Erythroblast (primary cell): ENCODE measurements around the gene GJC1.
A peak's percentile ranks its signal among the peaks of the same experiment; 100 is the strongest.
"Not testable (repeated sequence)": the region's sequence is repeated elsewhere in the genome, so short reads cannot be mapped to it uniquely, and the experiment has no call there.

Experiments
- DNase-seq, 2 experiments: peaks; one replicate each; lab custom pipeline; 2025; lab: John Stamatoyannopoulos, UW
- GATA1 ChIP-seq: IDR thresholded peaks from 2 replicates; pipeline ENCODE4 v1.6.1; 2011; ENCODE audit warnings: low read depth, mild to moderate bottlenecking, control low read depth, low read length, moderate library complexity
- POLR2A ChIP-seq: IDR thresholded peaks from 2 replicates; pipeline ENCODE4 v1.6.1; 2011; ENCODE audit warnings: mild to moderate bottlenecking, low read length

GJC1 gene

GRCh38 chr17:44760474-44761308 is 69.4 kb downstream of the GJC1 start:
- no peak for DNase-seq
- TF ChIP-seq GATA1 (no peak), POLR2A (no peak)

DNA sequence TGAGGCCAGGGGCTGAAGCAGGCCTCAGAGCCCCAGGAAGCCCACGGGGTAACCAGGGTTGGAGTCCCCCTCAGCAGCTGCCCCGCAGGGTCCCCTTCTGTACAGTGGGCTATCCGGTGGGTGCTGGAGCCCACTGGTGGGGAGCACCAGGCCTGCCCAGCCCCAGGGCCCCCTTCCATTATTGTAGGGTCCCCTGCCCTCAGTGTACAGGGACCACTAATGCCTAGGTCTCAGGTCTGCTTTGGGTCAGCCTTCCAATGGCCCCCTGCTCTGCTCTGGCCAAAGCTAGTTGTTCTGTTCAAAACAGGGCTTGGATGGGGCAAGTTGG is 70.2 kb downstream of the GJC1 start:
- TF ChIP-seq POLR2A (no peak), GATA1 (no peak)
- DNase-seq: no peak

DNA sequence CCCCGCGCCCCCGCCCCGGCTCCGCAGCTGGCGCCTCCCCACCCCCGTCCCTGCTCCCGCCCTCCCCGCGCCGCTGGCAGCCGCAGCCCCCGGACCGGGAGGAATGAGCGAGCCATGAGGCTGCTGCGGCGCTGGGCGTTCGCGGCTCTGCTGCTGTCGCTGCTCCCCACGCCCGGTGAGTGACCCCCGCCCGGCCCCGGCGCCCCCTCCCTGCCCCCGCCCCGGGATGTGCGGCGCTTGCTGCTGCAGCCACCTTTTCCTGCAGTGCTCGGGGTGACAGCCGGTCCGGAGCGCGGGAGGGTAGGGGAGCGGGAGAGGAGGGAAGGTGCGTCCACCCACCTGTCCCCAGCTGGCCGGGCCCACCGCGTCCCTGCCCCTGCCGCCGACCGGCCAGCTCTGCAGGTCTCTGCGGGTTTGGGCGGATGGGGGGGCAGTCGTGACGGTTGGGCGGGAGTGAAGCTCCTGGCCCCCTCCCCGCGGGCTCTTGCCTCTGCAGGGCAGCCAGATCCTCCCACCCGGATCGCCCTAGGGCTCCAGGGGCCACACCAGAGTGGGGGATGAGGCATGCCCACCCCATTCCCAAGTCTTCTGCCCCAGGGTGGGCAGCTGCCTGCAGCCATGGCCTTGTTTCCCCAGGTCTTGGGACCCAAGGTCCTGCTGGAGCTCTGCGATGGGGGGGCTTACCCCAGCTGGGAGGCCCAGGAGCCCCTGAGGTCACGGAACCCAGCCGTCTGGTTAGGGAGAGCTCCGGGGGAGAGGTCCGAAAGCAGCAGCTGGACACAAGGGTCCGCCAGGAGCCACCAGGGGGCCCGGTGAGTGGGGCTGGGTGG is 70.8 kb downstream of the GJC1 start:
- DNase-seq: no peak

GRCh38 chr17:44758414-44759085 is 71.5 kb downstream of the GJC1 start, which contains the start of gene ADAM11:
Gene ADAM11 (plus strand): TSS chr17:44758988. CDS start chr17:44759200, 212 bp downstream.
- no peak for DNase-seq
- TF ChIP-seq POLR2A (no peak), GATA1 (no peak)

More for the DNA sequence above, 70.8 kb downstream of the GJC1 start:
- no peak for TF ChIP-seq POLR2A
- TF ChIP-seq GATA1: no peak

GRCh38 chr17:44757918-44758413 is 72.1 kb downstream of the GJC1 start:
- no peak for DNase-seq
- TF ChIP-seq GATA1 (no peak), POLR2A (no peak)

- DNase-seq: peak in 1 of 2 experiments; percentile 13
- TF ChIP-seq POLR2A (no peak), GATA1 (no peak)
Observed at GRCh38 chr17:44757045-44757917, 72.8 kb downstream of the GJC1 start.

GRCh38 chr17:44755180-44755579 is 74.9 kb downstream of the GJC1 start:
- DNase-seq: not testable (repeated sequence)

DNA sequence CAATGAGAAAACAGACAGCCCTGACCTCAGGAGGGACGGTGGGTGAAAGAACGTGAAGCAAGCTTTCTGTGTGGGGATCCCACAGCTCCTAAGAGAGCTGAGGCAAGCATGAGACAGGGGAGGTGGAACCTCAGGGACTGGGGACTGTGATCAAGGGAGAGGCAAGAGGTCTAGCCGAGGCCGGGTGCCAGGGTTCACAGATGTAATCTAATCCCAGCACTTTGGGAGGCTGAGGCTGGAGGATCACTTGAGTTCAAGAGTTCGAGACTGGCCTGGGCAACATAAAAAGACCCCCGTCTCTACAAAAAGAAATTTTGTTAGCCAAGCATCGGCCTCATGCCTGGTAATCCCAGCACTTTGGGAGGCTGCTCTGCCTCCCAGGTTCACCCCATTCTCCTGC is 75.8 kb downstream of the GJC1 start:
- TF ChIP-seq POLR2A (no peak), GATA1 (no peak)
- no peak for DNase-seq

DNA sequence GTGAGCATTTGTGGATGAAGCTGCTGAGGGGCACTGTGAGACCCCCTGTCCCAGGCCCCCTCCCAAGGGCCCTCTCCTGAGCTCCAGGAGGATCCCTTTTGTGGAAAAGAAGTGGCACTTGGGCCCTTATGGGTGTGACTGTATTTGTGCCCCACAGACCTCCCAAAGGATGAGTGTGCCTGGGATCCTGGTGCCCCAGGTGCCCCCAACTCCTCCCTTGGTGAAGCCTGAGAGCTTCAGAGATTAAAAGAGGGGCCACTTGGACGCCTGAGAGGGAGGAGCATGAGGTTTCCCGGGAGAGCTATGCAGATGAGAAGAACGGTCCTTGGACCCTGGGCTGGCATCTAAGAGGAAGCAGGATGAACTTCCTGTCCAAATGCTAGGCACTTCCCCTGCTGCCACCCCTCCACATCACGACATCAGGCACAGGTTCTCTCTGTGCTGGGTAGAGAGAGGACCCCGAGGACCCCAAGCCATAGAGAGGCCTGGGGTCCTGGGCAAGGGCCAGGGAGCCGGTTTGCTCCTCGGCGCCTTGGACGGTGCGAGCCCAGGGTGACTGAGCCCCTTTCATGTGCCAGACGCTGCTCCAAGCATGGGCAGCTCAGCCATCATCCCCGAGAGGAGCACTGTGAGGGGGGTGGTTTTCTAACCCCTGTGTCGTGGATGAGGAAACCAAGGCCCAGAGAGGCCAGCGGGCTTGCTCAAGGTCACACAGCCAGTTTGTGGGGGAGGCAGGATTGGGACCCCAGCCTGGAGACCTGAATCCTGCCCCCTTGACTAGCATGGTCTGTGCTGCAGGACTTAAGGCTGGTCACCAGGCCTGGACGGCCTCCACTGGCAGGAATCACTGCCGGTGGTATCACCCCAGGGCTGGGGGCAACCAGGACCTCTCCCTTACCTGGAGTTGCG is 76.9 kb downstream of the GJC1 start:
- DNase-seq: no peak
- no peak for TF ChIP-seq POLR2A
- no peak for TF ChIP-seq GATA1

DNA sequence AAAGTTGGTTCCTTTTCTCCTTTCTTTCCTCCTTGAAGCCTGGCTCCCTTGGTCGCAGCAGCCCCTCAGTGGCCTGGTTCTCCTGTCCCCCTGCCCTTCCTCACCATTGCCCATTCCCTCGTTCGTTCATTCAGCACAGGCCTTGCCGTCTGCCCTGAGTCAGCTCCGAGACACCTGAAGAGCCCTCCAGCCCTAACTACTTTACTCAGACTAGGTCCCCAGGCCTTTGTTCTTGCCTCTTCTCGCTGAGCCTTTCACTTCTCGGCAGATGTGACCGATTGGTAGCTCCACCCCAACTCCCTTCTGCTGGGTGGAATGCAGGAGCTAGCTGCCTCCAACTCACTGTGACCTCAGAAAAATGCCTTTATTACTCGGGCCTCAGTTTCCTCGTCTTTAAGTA is 78.3 kb downstream of the GJC1 start:
- TF ChIP-seq POLR2A (no peak), GATA1 (no peak)
- no peak for DNase-seq

DNA sequence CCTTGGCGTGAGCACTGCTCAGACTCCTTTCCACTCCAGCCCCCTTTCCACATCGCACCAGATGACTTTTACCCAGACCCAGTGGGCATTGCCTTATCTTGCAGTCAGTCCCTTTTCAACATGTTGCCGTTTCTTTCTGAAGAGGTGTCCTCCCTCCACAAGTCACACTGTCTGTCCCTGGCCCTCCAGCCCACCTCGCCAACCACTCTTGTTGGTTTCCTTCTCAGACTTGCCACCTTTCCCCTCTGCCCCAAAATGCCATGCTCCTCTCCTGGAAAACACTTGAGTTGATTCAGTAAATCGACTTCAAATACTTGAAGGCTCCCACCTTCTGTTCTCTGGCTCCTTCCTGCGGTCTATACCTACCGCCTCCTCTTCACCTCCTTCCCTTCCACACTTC is 78.8 kb downstream of the GJC1 start:
- TF ChIP-seq POLR2A: no peak
- TF ChIP-seq GATA1: no peak

GRCh38 chr17:44749980-44750318 is 80.1 kb downstream of the GJC1 start:
- TF ChIP-seq POLR2A: no peak
- DNase-seq: no peak

More for the DNA sequence above, 78.8 kb downstream of the GJC1 start:
- DNase-seq: no peak
